Activated T-helper 1 cell treated with anti-CD3 and anti-CD28 coated beads, Interleukin-12 subunit alpha, Interleukin-12 subunit beta, Interleukin-2, Interleukin-4 antibody, amounts not matched to agents 30 ng/mL and 10 ng/mL and 1 ng/mL, durations not matched to agents 14 hours and 24 hours and 36 hours (primary cell): ENCODE measurements around the gene POU6F2. TPM values are rescaled to one million over a fixed set of nuclear protein-coding genes. Genes with fewer than 3 reads are reported as not detected.

ENCODE experiments used
- DNase-seq: peaks from one replicate; pipeline ENCODE4 v3.0.0; 2021; ENCODE audit warnings: low spot score
- H3K27ac Mint-ChIP-seq: one replicate; pipeline ENCODE4 v1.8.0; 2021; ENCODE audit warnings: mild to moderate bottlenecking, mixed read lengths
- H3K27me3 Mint-ChIP-seq: one replicate; pipeline ENCODE4 v1.8.0; 2022; ENCODE audit warnings: mild to moderate bottlenecking, moderate library complexity, mixed read lengths; ENCODE audit not compliant: insufficient read depth
- H3K36me3 Mint-ChIP-seq: one replicate; pipeline ENCODE4 v1.8.0; 2021; ENCODE audit warnings: low read depth, mixed read lengths
- H3K4me1 Mint-ChIP-seq: one replicate; pipeline ENCODE4 v1.8.0; 2021; ENCODE audit warnings: low read depth, mixed read lengths
- H3K4me3 Mint-ChIP-seq: one replicate; pipeline ENCODE4 v1.8.0; 2021; ENCODE audit warnings: mild to moderate bottlenecking, moderate library complexity, mixed read lengths
- H3K9me3 Mint-ChIP-seq: one replicate; pipeline ENCODE4 v1.8.0; 2021; ENCODE audit warnings: mixed read lengths
- intact Hi-C: fragments of 100-400 bp; cut with micrococcal nuclease; formaldehyde crosslinking; loops from one replicate; pipeline ENCODE4 v1.15.1; 2024
- total RNA-seq: library from RNA; stranded (reverse); gene quantifications from 2 replicates; pipeline ENCODE4 v1.2.3, GENCODE V29; 2022

POU6F2 gene
- total RNA-seq, 1 donor from 2014 or later, result not detected

DNA sequence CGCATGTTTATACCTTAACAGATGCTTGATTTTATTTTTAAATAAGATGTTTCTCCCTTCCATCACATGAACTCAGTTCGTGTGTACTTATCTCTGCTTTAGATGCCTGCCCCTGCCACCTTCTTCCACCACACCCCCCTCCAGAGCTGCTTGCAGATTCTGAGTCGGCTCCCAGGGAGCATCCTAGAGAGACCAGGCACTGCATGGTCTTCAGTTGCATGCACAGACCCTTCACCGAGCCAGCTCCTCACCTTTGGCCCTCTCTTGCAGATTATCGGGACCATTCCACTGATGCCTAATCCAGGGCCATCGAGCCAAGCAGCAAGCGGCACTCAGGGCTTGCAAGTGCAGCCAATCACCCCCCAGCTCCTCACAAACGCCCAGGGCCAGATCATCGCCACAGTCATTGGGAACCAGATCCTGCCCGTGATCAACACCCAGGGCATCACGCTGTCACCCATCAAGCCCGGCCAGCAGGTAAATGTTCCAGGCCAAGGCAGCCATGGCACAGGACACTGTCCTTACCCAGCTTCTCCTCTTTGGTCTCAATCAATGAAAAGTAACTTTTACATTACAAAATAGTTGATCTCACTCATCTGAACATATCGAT is 455.2 kb downstream of the POU6F2 start:
- Mint-ChIP-seq H3K36me3 (no peaks in the 10 kb centered on the region), H3K9me3 (no peaks in the 10 kb centered on the region), H3K27me3 (peaks cover 5% of the 10 kb centered on the region), H3K4me3 (no peak overlapping the region), H3K27ac (no peak overlapping the region), H3K4me1 (no peaks in the 10 kb centered on the region)
- no peak for DNase-seq
- intact Hi-C loops, result no loop called here

DNA sequence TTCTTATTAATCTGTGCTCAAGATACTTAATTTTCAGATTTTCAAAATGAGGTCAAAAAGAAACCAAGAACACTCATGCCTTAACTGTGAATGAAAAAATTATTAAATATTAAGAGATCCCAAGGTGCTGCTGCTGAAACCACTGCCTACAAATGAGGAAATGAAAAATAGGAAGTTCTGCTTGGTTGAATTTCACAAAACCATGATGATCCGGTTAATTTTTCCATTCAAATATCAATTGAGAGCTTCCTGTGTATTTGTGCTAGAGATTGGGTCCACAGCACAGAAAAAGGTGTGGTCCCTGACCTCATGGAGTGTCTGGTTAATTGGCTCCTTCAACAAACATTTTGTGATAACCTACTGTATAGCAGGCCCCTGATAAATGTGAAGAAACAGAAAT is 455.8 kb downstream of the POU6F2 start:
- intact Hi-C loops, result no loop called here
- H3K36me3 Mint-ChIP-seq, result no peaks in the 10 kb centered on the region
- DNase-seq, result no peak
- H3K9me3 Mint-ChIP-seq, result no peaks in the 10 kb centered on the region
- H3K4me3 Mint-ChIP-seq, result no peak overlapping the region
- peaks cover 7% of the 10 kb centered on the region for H3K27me3 Mint-ChIP-seq
- no peaks in the 10 kb centered on the region for H3K4me1 Mint-ChIP-seq
- H3K27ac Mint-ChIP-seq, result no peak overlapping the region

DNA sequence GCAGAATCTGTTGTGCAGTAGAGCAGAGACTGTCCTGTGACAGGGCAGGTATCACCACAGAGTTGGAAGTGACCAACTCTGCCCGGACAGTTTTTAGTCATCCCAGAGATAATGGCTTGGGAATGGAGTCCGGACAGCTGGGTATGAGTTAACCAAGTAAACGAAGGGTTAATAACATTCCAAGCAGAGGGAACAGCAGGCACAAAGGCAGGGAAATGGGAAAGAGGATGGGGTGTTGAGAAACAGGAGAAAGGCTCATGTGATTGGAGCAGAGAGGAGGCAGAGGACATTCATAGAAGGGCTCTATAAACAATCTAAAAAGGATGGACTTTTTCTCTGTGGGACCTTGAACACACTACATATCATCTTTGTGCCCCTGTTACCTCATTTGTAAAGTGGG is 456.3 kb downstream of the POU6F2 start:
- no peaks in the 10 kb centered on the region for H3K9me3 Mint-ChIP-seq
- no peaks in the 10 kb centered on the region for H3K4me1 Mint-ChIP-seq
- intact Hi-C loops, result no loop called here
- no peak overlapping the region for H3K4me3 Mint-ChIP-seq
- H3K36me3 Mint-ChIP-seq, result no peaks in the 10 kb centered on the region
- DNase-seq, result no peak
- peaks cover 11% of the 10 kb centered on the region for H3K27me3 Mint-ChIP-seq
- no peak overlapping the region for H3K27ac Mint-ChIP-seq

- H3K4me1 Mint-ChIP-seq, result no peaks in the 10 kb centered on the region
- H3K4me3 Mint-ChIP-seq, result no peak overlapping the region
- intact Hi-C loops, result no loop called here
- H3K27me3 Mint-ChIP-seq, result peaks cover 4% of the 10 kb centered on the region
- H3K36me3 Mint-ChIP-seq, result no peaks in the 10 kb centered on the region
- no peak for DNase-seq
- no peaks in the 10 kb centered on the region for H3K9me3 Mint-ChIP-seq
- no peak overlapping the region for H3K27ac Mint-ChIP-seq
These were observed 468.8 kb downstream of the POU6F2 start for GRCh38 chr7:39446546-39446945.

DNA sequence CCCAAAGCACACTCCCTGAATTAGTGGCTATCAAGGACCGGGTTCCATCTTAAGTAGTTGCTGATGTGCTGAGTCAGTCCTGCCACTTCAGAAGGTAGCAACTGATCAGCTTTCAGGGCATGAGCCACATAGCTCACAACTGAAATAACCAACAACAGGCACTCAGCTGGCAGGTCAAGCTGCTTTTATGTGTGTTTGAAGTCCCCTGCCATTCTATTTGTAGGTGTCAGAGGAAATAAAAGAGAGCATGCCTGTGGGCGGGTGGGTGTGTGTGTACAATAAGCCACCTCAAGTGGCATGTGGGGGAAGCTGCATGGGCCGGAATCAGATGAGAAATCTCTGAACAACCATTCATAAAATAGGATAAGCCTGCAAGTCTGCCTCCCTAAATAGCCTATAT is 474.2 kb downstream of the POU6F2 start:
- H3K4me1 Mint-ChIP-seq, result no peaks in the 10 kb centered on the region
- no peak overlapping the region for H3K27ac Mint-ChIP-seq
- H3K4me3 Mint-ChIP-seq, result no peak overlapping the region
- no peaks in the 10 kb centered on the region for H3K9me3 Mint-ChIP-seq
- intact Hi-C loops, result no loop called here
- peaks cover 14% of the 10 kb centered on the region for H3K27me3 Mint-ChIP-seq
- no peaks in the 10 kb centered on the region for H3K36me3 Mint-ChIP-seq
- DNase-seq, result no peak

GRCh38 chr7:39453743-39454355 is 476.1 kb downstream of the POU6F2 start:
- no peak overlapping the region for H3K4me3 Mint-ChIP-seq
- peak; percentile 26 for DNase-seq
- no peak overlapping the region for H3K27ac Mint-ChIP-seq
- H3K36me3 Mint-ChIP-seq, result no peaks in the 10 kb centered on the region
- H3K9me3 Mint-ChIP-seq, result no peaks in the 10 kb centered on the region
- H3K4me1 Mint-ChIP-seq, result no peaks in the 10 kb centered on the region
- intact Hi-C loops, result loop anchor here (1.0 kb wide), 1 partner anchor 66 kb away; no protein-coding TSS in a partner anchor
- peaks cover 14% of the 10 kb centered on the region for H3K27me3 Mint-ChIP-seq

DNA sequence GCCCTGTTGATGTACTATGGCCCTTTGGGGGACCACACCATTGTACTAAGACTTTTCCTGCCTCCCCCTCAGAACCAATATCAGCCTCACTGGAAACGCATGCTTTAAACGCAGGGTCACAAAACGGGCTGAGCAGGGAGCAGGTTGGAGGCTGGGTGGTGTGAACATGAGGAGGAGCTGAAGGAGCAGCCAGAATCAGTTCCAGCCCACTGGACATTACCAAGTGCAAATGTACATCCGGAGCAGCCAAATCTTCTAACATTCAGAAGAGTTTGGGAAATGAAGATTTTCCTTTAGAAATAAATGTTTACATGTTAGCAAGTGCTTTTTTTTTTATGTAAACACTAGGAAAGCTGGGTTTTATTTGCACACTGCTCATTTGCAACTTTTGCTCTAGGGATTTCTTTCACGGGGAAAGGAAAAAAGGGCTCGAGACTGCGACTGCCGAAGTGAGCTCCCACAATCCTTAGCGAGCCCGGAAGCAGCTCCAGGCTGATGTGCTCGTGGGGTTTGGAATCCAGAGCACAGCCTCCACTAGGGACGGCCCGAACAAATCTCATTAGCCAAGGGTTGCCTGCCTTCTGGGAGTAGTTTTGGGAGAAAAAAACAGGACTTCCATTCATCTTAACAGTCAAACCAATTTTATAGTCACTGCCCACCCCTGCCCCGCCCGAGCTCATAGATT is 480.5 kb downstream of the POU6F2 start:
- DNase-seq, result no peak
- H3K4me1 Mint-ChIP-seq, result no peaks in the 10 kb centered on the region
- H3K36me3 Mint-ChIP-seq, result no peaks in the 10 kb centered on the region
- intact Hi-C loops, result no loop called here
- H3K4me3 Mint-ChIP-seq, result no peak overlapping the region
- H3K9me3 Mint-ChIP-seq, result no peaks in the 10 kb centered on the region
- peaks cover 21% of the 10 kb centered on the region for H3K27me3 Mint-ChIP-seq
- no peak overlapping the region for H3K27ac Mint-ChIP-seq

- peaks cover under 1% of the 10 kb centered on the region for H3K4me1 Mint-ChIP-seq
- no peak for DNase-seq
- H3K36me3 Mint-ChIP-seq, result no peaks in the 10 kb centered on the region
- intact Hi-C loops, result no loop called here
- H3K27ac Mint-ChIP-seq, result no peak overlapping the region
- H3K4me3 Mint-ChIP-seq, result no peak overlapping the region
- no peaks in the 10 kb centered on the region for H3K9me3 Mint-ChIP-seq
- peaks cover 24% of the 10 kb centered on the region for H3K27me3 Mint-ChIP-seq
These were observed 481.9 kb downstream of the POU6F2 start for GRCh38 chr7:39459636-39460035.

DNA sequence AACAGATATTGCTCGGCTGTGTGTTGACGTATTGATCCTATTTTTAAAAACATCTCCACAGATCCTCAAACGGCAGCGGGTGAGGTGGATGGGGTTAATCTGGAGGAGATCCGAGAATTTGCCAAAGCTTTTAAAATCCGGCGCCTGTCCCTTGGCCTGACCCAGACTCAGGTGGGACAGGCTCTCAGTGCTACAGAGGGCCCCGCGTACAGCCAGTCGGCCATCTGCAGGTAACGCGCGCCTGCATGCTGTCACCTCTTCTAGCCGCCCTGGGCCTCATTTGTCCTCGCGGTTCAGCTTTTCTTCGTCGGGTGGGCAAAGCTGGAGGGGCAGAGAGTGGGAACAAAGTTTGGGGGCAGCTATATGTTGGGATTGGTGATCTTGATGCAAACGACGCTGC is 482.8 kb downstream of the POU6F2 start:
- Mint-ChIP-seq H3K27me3 (peaks cover 24% of the 10 kb centered on the region), H3K27ac (no peak overlapping the region), H3K4me1 (peaks cover 9% of the 10 kb centered on the region), H3K4me3 (no peak overlapping the region), H3K36me3 (no peaks in the 10 kb centered on the region), H3K9me3 (no peaks in the 10 kb centered on the region)
- DNase-seq, result no peak
- intact Hi-C loops, result no loop called here

GRCh38 chr7:39461263-39461820 is 483.6 kb downstream of the POU6F2 start:
- H3K36me3 Mint-ChIP-seq, result no peaks in the 10 kb centered on the region
- H3K27me3 Mint-ChIP-seq, result peaks cover 23% of the 10 kb centered on the region
- peaks cover 17% of the 10 kb centered on the region for H3K4me1 Mint-ChIP-seq
- no peak overlapping the region for H3K27ac Mint-ChIP-seq
- intact Hi-C loops, result no loop called here
- H3K9me3 Mint-ChIP-seq, result no peaks in the 10 kb centered on the region
- no peak for DNase-seq
- no peak overlapping the region for H3K4me3 Mint-ChIP-seq

- no peak for DNase-seq
- intact Hi-C loops, result no loop called here
- Mint-ChIP-seq H3K27me3 (peaks cover 22% of the 10 kb centered on the region), H3K9me3 (no peaks in the 10 kb centered on the region), H3K27ac (no peak overlapping the region), H3K36me3 (no peaks in the 10 kb centered on the region), H3K4me3 (no peak overlapping the region), H3K4me1 (peaks cover 18% of the 10 kb centered on the region)
These were observed 485.5 kb downstream of the POU6F2 start for GRCh38 chr7:39463252-39463651.

DNA sequence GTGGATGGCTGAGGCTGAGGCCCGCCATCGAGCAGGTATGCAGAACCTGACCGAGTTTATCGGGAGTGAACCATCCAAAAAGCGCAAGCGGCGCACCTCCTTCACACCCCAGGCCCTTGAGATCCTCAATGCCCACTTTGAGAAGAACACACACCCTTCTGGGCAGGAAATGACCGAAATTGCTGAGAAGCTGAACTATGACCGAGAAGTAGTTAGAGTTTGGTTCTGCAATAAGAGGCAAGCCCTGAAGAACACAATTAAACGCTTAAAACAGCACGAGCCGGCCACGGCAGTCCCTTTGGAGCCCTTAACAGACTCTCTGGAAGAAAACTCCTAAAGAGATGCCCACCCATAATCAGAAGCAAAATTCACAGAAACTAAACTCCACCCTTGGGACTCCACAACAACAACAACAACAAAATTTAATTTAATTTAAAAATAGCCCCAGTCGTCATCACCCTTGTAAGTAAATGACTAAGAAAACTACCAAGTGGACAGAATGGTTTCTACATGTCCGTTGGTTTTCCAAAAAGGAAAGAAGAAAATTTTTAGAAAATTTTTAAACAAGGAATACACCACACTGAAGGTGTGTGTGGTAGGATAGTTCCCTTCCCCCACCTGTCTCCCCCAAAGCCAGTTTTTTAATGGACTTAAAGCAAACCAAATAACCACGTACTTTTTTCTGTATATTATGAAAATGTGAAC is 486.8 kb downstream of the POU6F2 start:
- no peak for DNase-seq
- intact Hi-C loops, result loop anchor here (1.0 to 5.0 kb wide), 3 partner anchors 53 to 667 kb away; no protein-coding TSS in a partner anchor
- Mint-ChIP-seq H3K36me3 (no peaks in the 10 kb centered on the region), H3K27me3 (peaks cover 22% of the 10 kb centered on the region), H3K4me3 (no peak overlapping the region), H3K27ac (no peak overlapping the region), H3K9me3 (no peaks in the 10 kb centered on the region), H3K4me1 (peaks cover 18% of the 10 kb centered on the region)
